Ramos (cell line): ENCODE results near the gene TTC1.
"Not testable (repeated sequence)": the region's sequence is repeated elsewhere in the genome, so short reads cannot be mapped to it uniquely, and the experiment has no call there.

Experiments used
- in situ Hi-C: fragments of 300-500 bp; cut with MboI; formaldehyde crosslinking; loops from one replicate; pipeline ENCODE4 v1.14.3; 2022; ENCODE audit warnings: low sequenced_read_pairs; ENCODE audit not compliant: unreplicated experiment

Gene TTC1

DNA sequence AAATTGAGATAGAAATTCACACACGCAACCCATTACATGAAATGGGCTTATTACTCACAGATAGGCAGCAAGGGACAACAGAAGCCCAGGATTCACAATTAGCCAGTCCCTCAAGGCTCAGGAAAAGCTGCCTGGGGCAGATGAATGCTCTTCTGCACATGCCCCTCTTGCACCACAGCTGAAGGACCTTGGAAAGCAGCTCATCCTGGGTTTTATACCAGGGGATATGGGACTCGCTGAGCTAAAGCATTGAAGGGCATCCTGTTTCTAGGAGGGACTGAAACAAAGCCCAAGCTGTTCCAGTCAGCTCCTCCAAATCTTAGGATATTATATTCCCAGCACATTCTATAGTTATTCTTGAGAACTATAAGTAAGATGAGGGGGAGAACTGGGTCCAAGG is 15.7 kb upstream of the TTC1 start:
- in situ Hi-C loops: no loop called here

- in situ Hi-C loops: no loop called here
Measured at GRCh38 chr5:159995907-159996306, 13.0 kb upstream of the TTC1 start.

GRCh38 chr5:160001457-160001856 is 7.5 kb upstream of the TTC1 start:
- in situ Hi-C loops: no loop called here

DNA sequence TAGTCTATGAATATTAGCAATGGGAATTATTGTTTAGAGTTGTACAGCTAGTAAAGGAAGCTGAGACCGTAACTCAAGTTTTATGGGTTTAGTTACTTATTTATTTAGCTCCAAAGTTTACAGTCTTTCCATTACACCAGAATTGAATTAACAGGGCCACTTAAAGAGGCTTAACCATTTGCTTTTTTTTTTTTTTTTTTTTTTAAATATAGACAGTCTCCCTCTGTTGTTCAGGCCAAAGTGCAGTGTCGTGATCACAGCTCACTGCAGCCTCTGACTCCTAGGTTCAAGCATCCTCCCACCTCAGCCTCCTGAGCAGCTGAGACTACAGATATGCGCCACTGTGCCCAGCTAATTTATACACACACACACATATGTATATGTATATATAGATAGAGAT is 1.4 kb upstream of the TTC1 start:
- in situ Hi-C loops: no loop called here

DNA sequence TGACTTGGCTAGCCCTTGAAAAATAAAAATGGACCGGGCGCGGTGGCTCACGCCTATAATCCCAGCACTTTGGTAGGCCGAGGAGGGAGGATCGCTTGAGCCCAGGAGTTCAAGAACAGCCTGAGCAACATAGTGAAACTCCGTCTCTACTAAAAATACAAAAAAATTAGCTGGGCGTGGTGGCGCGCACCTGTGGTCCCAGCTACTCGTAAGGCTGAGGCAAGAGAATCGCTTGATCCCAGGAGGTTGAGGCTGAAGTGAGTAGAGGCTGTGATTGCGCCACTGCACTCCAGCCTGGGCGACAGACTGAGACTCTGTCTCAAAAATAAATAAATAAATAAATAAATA is 436 bp upstream of the TTC1 start:
- in situ Hi-C loops: not testable (repeated sequence)

DNA sequence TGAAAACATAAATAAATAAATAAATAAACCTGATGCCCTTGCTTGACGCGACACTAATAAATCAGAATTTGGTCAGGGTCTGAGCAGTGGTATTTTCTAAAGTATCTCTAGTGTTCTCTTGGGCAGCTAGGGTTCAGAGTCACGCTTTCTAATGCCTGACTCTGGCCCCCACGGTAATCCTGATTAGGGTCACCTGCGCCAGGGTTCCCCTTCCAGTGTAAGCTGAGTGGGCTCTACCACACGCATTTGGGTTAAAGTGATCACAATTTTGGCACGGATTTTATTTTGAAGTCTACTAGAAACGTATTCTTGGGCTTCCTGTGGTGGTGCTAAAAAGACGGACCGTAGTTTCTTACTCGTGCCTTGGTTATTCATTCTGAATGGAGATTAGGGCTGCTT is 651 bp downstream of the TTC1 start:
- in situ Hi-C loops: no loop called here

DNA sequence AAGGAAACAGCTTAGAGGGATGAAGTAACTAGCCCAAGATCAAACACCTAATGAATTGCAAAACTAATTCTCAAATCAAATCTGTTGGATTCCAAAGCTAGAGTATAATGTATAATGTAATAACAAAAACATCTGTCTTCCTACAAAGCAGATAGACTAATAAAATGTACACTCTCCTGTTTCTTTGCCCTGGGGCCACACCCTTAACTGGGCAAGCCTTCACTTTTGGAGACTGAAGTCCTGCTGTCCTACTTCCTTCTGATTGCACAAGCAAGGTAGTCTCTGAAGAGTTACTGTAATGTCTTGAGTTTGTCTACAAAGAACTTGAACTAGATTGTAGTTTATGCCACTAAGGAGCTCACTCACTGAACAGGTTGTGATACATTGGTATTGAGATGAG is 2.5 kb downstream of the TTC1 start:
- in situ Hi-C loops: no loop called here

DNA sequence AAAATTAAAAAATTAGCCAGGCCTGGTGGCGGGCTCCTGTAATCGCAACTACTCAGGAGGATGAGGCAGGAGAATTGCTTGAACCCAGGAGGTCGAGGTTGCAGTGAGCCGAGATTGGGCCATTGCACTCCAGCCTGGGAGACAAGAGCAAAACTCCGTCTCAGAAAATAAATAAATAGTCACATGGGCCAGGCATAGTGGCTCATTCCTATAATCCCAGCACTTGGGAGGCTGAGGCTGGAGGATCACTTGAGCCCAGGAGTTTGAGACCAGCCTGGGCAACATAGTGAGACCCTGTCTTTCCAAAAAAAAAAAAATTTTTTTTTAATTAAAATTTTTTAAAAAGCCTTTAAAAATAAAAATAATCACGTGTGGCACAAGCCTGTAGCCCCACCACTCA is 5.3 kb downstream of the TTC1 start:
- in situ Hi-C loops: not testable (repeated sequence)

DNA sequence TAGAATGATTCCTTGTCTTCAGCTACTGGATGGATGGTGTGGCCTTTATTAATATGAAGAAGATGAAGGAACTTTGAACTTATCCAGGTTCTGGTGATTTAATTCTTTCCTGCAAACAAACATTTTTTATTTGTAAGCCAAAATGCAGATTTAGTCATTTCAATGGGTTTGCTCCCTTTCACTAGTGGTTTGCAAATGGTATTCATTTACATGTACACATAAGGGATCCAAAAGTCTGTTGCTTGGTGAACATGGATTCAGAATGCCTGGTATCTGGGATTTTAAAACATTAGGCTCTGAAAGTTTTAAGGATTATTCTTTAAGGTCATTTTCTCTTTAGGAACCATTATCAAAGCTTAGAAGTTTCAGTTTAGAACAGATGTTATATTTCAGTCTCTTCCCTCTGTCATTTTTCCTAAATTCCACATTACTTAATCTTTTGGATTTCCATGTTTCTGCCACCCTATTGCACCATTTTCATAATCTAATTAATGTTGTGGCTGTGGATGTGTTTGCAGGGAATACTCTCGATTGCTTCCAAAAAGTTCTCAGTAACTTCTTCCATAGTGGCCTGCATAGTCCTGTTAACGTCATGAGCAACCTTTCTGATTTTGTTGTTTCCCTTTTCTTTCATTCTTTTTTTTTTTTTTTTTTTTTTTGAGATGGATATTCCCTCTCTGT is 10.1 kb downstream of the TTC1 start:
- in situ Hi-C loops: no loop called here

DNA sequence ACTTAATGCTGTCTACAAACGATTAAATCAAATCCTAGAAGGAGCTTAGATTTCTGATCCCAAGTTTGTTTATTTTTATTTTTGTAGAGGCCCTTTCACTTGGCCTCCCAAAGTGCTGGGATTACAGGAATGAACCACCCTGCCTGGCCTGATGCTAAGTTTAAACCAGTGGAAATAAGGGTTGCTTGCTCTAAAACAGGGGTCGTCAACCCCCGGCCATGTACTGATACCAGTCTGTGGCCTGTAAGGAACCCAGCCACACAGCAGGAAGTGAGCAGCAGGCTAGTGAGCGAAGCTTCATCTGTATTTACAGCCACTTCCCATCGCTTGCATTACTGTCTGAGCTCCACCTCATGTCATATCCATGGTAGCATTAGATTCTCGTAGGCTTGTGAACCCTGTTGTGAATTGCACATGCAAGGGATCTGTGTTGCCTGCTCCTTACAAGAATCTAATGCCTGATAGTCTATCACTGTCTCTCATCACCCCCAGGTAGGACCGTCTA is 11.4 kb downstream of the TTC1 start:
- in situ Hi-C loops: loop anchor here (5.0 kb wide), 1 partner anchor 327 kb away; no protein-coding TSS in a partner anchor

- in situ Hi-C loops: loop anchor here (5.0 kb wide), 1 partner anchor 326 kb away; no protein-coding TSS in a partner anchor
Measured at GRCh38 chr5:160020964-160021363, 12.0 kb downstream of the TTC1 start.

GRCh38 chr5:160021831-160022446 is 13.0 kb downstream of the TTC1 start:
- in situ Hi-C loops: loop anchor here (5.0 kb wide), 1 partner anchor 325 kb away; no protein-coding TSS in a partner anchor

DNA sequence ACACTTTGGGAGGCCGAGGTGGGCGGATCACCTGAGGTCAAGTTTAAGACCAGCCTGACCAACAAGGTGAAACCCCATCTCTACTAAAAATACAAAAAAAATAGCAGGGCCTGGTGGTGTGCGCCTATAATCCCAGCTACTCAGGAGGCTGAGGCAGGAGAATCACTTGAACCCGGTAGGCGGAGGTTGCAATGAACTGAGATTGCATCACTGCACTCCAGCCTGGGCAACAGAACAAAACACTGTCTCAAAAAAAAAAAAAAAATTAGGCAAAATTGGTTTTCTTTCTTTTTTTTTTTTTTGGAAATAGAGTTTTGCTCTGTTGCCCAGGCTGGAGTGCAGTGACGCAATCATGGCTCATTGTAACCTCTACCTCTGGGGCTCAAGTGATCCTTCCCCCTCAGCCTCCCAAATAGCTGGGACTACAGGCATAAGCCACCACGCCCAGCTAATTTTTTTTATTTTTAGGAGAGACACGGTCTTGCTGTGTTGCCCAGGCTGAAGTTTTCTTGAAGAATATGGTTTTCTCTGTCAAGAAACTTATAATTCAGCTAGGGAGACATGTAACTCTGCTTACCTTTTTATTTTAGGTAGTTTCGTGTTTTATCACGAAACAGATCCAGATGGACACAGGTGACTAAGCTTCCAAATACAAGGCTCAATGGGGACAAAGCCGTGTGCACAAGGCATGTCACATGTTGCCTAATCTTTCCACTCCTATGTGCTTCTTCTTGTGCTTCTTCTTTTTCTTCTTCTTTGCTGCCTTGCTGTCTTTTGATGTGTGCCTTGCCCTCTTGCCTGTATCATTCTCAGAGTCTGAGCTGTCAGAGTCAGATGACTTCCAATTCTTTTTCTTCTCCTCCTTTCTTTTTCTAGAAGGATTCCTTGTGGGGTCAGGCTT is 14.3 kb downstream of the TTC1 start:
- in situ Hi-C loops: loop anchor here (5.0 kb wide), 1 partner anchor 324 kb away; no protein-coding TSS in a partner anchor

DNA sequence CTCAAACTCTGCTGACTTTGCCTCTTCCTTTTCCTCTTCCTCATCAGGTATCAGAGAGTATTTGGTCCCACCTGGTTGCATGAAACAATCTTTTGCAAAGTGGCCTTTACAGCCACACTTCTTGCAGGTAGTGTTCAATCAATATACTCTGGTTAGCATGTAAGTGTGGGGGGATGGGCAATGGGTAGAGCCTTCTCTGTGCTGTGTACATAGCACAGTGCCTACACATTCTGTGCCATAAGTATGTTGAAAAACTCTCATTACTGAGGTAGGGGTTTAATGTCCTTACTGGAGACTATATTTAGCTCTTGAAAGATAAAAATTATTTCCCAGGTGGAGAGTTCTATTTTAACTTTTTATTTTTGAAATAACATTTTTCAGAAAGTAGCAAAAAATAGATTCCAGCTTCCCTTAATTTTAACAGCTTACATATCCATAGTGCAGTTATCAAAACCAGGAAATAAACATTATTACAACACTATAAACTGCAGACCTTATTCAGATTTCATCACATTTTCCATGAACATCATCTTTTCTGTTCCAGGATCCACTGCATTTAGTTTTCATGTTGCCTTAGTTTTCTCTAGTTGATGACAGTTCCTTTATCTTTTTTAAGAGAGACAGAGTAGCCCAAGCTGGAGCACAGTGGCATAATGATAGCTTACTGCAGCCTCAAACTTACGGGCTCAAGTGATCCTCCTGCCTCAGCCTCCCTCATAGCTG is 15.1 kb downstream of the TTC1 start:
- in situ Hi-C loops: loop anchor here (5.0 kb wide), 1 partner anchor 323 kb away; no protein-coding TSS in a partner anchor

DNA sequence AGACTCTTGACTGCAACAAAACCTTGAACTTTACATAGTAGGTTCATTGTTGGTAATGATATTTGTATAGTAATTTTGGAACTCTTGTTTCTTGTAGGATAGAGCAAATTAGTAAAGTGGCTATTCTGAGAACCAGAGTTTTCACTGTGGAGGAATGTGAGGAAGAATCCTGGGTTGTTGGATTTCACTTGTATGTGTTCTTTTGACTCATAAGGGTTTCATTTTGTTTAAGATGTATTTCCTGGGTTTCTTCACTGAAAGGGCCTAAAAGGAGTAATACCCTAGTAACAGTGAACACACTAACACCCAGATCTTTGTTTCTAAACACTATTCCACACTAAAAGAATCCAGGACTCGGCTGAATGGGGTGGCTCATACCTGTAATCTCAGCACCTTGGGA is 20.1 kb downstream of the TTC1 start:
- in situ Hi-C loops: no loop called here

- in situ Hi-C loops: no loop called here
Measured at GRCh38 chr5:160029540-160030139, 20.7 kb downstream of the TTC1 start.

GRCh38 chr5:160030631-160031377 is 21.9 kb downstream of the TTC1 start:
- in situ Hi-C loops: no loop called here

GRCh38 chr5:160033546-160034252 is 24.8 kb downstream of the TTC1 start:
- in situ Hi-C loops: no loop called here
